ENCODE measurements around the gene EPC1. TPM values are rescaled to one million over a fixed set of nuclear protein-coding genes. Genes with fewer than 3 reads are reported as not detected.

The EPC1 gene
- total and polyA plus RNA-seq, 2 of the 8 experiments (the other 6 are each of a cell fraction or from before 2014, with no cell fraction given), result 23.7 to 42.3 TPM

DNA sequence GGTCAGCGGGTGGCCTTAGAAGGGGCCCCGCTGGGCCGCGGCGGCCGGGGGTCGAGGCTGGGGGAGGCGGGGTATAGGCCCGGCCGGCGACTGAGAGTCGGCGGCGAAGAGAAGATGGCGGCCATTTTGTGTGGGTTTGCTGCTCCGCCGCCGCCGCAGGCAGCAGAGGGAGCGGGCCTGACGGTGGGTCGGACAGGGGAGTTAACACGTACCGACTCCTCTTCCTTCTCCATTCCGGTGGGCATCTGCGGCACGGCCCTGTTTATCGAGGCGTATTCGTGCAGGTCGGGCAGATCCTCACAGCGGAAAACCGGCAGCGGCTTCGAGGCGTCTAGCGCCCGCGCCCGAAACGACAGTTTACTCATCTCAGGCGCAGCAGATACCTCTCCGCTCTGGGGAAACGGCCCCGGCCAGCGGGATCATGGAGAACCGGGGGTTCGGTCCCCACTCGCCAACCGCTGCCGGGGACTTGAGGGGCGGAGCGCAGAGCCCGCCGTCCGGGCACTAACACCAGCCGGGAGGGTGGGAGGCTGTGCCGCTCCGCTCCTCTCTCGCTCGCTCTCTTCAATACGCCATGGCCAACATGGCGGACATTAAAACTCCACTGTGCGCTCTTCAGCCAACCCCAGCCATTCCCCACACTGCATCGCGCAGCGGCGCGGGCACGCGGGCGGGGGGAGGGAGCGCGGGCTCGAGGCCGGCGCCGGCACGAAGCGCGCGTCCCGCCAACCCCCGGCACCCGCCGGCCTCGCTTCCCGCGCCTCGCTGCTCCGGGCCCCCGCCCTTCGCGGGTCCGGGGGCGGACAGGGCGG, at the start of gene EPC1 (continued):
- TF ChIP-seq, protein P1, sequence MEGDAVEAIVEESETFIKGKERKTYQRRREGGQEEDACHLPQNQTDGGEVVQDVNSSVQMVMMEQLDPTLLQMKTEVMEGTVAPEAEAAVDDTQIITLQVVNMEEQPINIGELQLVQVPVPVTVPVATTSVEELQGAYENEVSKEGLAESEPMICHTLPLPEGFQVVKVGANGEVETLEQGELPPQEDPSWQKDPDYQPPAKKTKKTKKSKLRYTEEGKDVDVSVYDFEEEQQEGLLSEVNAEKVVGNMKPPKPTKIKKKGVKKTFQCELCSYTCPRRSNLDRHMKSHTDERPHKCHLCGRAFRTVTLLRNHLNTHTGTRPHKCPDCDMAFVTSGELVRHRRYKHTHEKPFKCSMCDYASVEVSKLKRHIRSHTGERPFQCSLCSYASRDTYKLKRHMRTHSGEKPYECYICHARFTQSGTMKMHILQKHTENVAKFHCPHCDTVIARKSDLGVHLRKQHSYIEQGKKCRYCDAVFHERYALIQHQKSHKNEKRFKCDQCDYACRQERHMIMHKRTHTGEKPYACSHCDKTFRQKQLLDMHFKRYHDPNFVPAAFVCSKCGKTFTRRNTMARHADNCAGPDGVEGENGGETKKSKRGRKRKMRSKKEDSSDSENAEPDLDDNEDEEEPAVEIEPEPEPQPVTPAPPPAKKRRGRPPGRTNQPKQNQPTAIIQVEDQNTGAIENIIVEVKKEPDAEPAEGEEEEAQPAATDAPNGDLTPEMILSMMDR (IDR thresholded peaks at IDR 0.05; ENCODE audit: control extremely low read depth in 1 of 3, insufficient read depth in 1 of 3, low read depth in 1 of 3, low read length in 3 of 3), result no peak
- peak; percentile 96 to 97 for TF ChIP-seq POLR2A (IDR thresholded peaks at IDR 0.05; ENCODE audit: control extremely low read depth in 1 of 2, low read depth in 2 of 2, low read length in 2 of 2)
- TF ChIP-seq NRF1 (IDR thresholded peaks at IDR 0.05; ENCODE audit: low read depth, low read length), result no peak
- TF ChIP-seq SP4 (IDR thresholded peaks at IDR 0.05; ENCODE audit: low read length), result no peak
- TF ChIP-seq JUND (IDR thresholded peaks at IDR 0.05; ENCODE audit: low read length), result no peak
- TF ChIP-seq GTF2F1 (IDR thresholded peaks at IDR 0.05; ENCODE audit: borderline replicate concordance, low read depth, low read length), result peak; percentile 69
- no peak for TF ChIP-seq SP1 (IDR thresholded peaks at IDR 0.05; ENCODE audit: low read depth, low read length)
- TF ChIP-seq PHF8 (conservative IDR thresholded peaks at IDR 0.05; ENCODE audit: low read depth, low read length), result peak; percentile 96
- no peak for TF ChIP-seq HDAC6 (IDR thresholded peaks at IDR 0.05; ENCODE audit: low read depth, low read length)
- TF ChIP-seq SP2 (IDR thresholded peaks at IDR 0.05; ENCODE audit: low read length), result no peak
- TF ChIP-seq, protein P2, sequence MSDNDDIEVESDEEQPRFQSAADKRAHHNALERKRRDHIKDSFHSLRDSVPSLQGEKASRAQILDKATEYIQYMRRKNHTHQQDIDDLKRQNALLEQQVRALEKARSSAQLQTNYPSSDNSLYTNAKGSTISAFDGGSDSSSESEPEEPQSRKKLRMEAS (IDR thresholded peaks at IDR 0.05), result peak; percentile 90
- TF ChIP-seq CBX5 (IDR thresholded peaks at IDR 0.05; ENCODE audit: low read depth, low read length), result no peak
- TF ChIP-seq, protein P3, sequence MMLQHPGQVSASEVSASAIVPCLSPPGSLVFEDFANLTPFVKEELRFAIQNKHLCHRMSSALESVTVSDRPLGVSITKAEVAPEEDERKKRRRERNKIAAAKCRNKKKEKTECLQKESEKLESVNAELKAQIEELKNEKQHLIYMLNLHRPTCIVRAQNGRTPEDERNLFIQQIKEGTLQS (IDR thresholded peaks at IDR 0.05; ENCODE audit: insufficient read depth, low read depth, low read length), result no peak

Data from H1 (cell line).